HG02759 (cell line): ENCODE measurements around the gene FOXI1.

Experiments used
- ATAC-seq: cut with Tn5 transposase; IDR thresholded peaks from one replicate; pipeline ENCODE4 v1.9.1; 2021; ENCODE audit warnings: mild to moderate bottlenecking, moderate library complexity; ENCODE audit not compliant: unreplicated experiment

The FOXI1 gene

GRCh38 chr5:170105642-170106611 is at the start of gene FOXI1:
Gene FOXI1, plus strand, starts transcription at chr5:170105897. Its CDS starts 61 bp downstream, at chr5:170105958.
- ATAC-seq: no peak

GRCh38 chr5:170056561-170057267 is 49.0 kb upstream of the FOXI1 start:
- no peak for ATAC-seq

GRCh38 chr5:170057311-170057710 is 48.4 kb upstream of the FOXI1 start:
- no peak for ATAC-seq

GRCh38 chr5:170059221-170059620 is 46.5 kb upstream of the FOXI1 start:
- ATAC-seq: no peak

- no peak for ATAC-seq
Observed at GRCh38 chr5:170067152-170067551, 38.5 kb upstream of the FOXI1 start.

- no peak for ATAC-seq
Observed at GRCh38 chr5:170067574-170068170, 38.0 kb upstream of the FOXI1 start.

- ATAC-seq: no peak
Observed at GRCh38 chr5:170069512-170069911, 36.2 kb upstream of the FOXI1 start.

GRCh38 chr5:170070556-170071412 is 34.9 kb upstream of the FOXI1 start:
- ATAC-seq: no peak

- no peak for ATAC-seq
Observed at GRCh38 chr5:170071748-170072147, 33.9 kb upstream of the FOXI1 start.

- no peak for ATAC-seq
Observed at GRCh38 chr5:170075696-170076095, 30.0 kb upstream of the FOXI1 start.

GRCh38 chr5:170076211-170076610 is 29.5 kb upstream of the FOXI1 start:
- ATAC-seq: no peak

- no peak for ATAC-seq
Observed at GRCh38 chr5:170076739-170077138, 29.0 kb upstream of the FOXI1 start.

GRCh38 chr5:170077526-170077925 is 28.2 kb upstream of the FOXI1 start:
- ATAC-seq: no peak

GRCh38 chr5:170078458-170078857 is 27.2 kb upstream of the FOXI1 start:
- no peak for ATAC-seq

GRCh38 chr5:170078931-170079330 is 26.8 kb upstream of the FOXI1 start:
- ATAC-seq: no peak

GRCh38 chr5:170080217-170080616 is 25.5 kb upstream of the FOXI1 start:
- no peak for ATAC-seq

GRCh38 chr5:170080786-170081445 is 24.8 kb upstream of the FOXI1 start:
- ATAC-seq: no peak

- ATAC-seq: no peak
Observed at GRCh38 chr5:170081616-170082015, 24.1 kb upstream of the FOXI1 start.

GRCh38 chr5:170082701-170083100 is 23.0 kb upstream of the FOXI1 start:
- ATAC-seq: no peak

GRCh38 chr5:170087168-170087817 is 18.4 kb upstream of the FOXI1 start:
- no peak for ATAC-seq
